ENCODE results near the gene INS.
"Not testable (repeated sequence)": the region's sequence is repeated elsewhere in the genome, so short reads cannot be mapped to it uniquely, and the experiment has no call there.

INS gene

GRCh38 chr11:2126520-2127085 is 34.4 kb downstream of the INS start:
- H3K4me3 ChIP-seq (replicated peaks; ENCODE audit: insufficient read depth, low read length): no peak overlapping the region
- DNase-seq (ENCODE audit: low read depth in 1 of 2, low spot score in 1 of 2): no peak
- no peaks in the 10 kb centered on the region for H3K27me3 ChIP-seq (ENCODE audit: insufficient read depth, poor library complexity, severe bottlenecking)
- TF ChIP-seq SPI1 (IDR thresholded peaks at IDR 0.05; ENCODE audit: borderline replicate concordance, low read depth) (no peak), POLR2AphosphoS5 (IDR thresholded peaks at IDR 0.05; ENCODE audit: low read depth) (no peak), CTCF (IDR thresholded peaks at IDR 0.05; ENCODE audit: insufficient read depth, low read length) (no peak), GABPA (IDR thresholded peaks at IDR 0.05; ENCODE audit: low read depth) (no peak), REST (IDR thresholded peaks at IDR 0.05; ENCODE audit: insufficient replicate concordance, low read depth) (no peak)
- H3K27ac ChIP-seq (replicated peaks): no peak overlapping the region

- H3K27me3 ChIP-seq (ENCODE audit: insufficient read depth, poor library complexity, severe bottlenecking); H3K27ac ChIP-seq (replicated peaks); H3K4me3 ChIP-seq (replicated peaks; ENCODE audit: insufficient read depth, low read length); DNase-seq (ENCODE audit: low read depth in 1 of 2, low spot score in 1 of 2): not testable (repeated sequence)
Measured at GRCh38 chr11:2124736-2125484, 36.1 kb downstream of the INS start.

- TF ChIP-seq REST (IDR thresholded peaks at IDR 0.05; ENCODE audit: insufficient replicate concordance, low read depth) (no peak), CTCF (IDR thresholded peaks at IDR 0.05; ENCODE audit: insufficient read depth, low read length) (no peak), SPI1 (IDR thresholded peaks at IDR 0.05; ENCODE audit: borderline replicate concordance, low read depth) (no peak), GABPA (IDR thresholded peaks at IDR 0.05; ENCODE audit: low read depth) (no peak), POLR2AphosphoS5 (IDR thresholded peaks at IDR 0.05; ENCODE audit: low read depth) (no peak)
- Histone ChIP-seq H3K4me3 (replicated peaks; ENCODE audit: insufficient read depth, low read length) (no peak overlapping the region), H3K27ac (replicated peaks) (no peak overlapping the region), H3K27me3 (ENCODE audit: insufficient read depth, poor library complexity, severe bottlenecking) (no peaks in the 10 kb centered on the region)
- no peak for DNase-seq (ENCODE audit: low read depth in 1 of 2, low spot score in 1 of 2)
Measured at GRCh38 chr11:2123628-2123960, 37.4 kb downstream of the INS start.

- Histone ChIP-seq H3K27ac (replicated peaks) (no peak overlapping the region), H3K27me3 (ENCODE audit: insufficient read depth, poor library complexity, severe bottlenecking) (peaks cover under 1% of the 10 kb centered on the region), H3K4me3 (replicated peaks; ENCODE audit: insufficient read depth, low read length) (no peak overlapping the region)
- DNase-seq (ENCODE audit: low read depth in 1 of 2, low spot score in 1 of 2): no peak
- TF ChIP-seq REST (IDR thresholded peaks at IDR 0.05; ENCODE audit: insufficient replicate concordance, low read depth) (no peak), GABPA (IDR thresholded peaks at IDR 0.05; ENCODE audit: low read depth) (no peak), POLR2AphosphoS5 (IDR thresholded peaks at IDR 0.05; ENCODE audit: low read depth) (no peak), SPI1 (IDR thresholded peaks at IDR 0.05; ENCODE audit: borderline replicate concordance, low read depth) (no peak), CTCF (IDR thresholded peaks at IDR 0.05; ENCODE audit: insufficient read depth, low read length) (no peak)
Measured at GRCh38 chr11:2122907-2123627, 37.9 kb downstream of the INS start.
